HepG2 (cell line): Measurements from ENCODE around the gene ACD. TPM values are rescaled to one million over a fixed set of nuclear protein-coding genes. Genes with fewer than 3 reads are reported as not detected.
A peak's percentile ranks its signal among the peaks of the same experiment; 100 is the strongest.

Experiments
- BCL3 ChIP-seq: sonication (generic); formaldehyde crosslinking; IDR thresholded peaks from 2 replicates; pipeline ENCODE4 v1.5.1; 2020; ENCODE audit warnings: mild to moderate bottlenecking, missing genetic modification reagents, moderate library complexity
- CERS6 ChIP-seq: sonication (generic); formaldehyde crosslinking; IDR thresholded peaks from 2 replicates; pipeline ENCODE4 v1.5.0; 2020; ENCODE audit warnings: missing genetic modification reagents
- PAX8 ChIP-seq: sonication (generic); formaldehyde crosslinking; IDR thresholded peaks from 2 replicates; pipeline ENCODE4 v1.8.0; 2022; ENCODE audit warnings: mild to moderate bottlenecking, missing genetic modification reagents, borderline replicate concordance
- PBX3 ChIP-seq: sonication (generic); formaldehyde crosslinking; IDR thresholded peaks from 2 replicates; pipeline ENCODE4 v1.8.1; 2023; ENCODE audit warnings: missing genetic modification reagents, inconsistent platforms, borderline replicate concordance
- SALL2 ChIP-seq: sonication (generic); formaldehyde crosslinking; IDR thresholded peaks from 2 replicates; pipeline ENCODE4 v1.8.1; 2023; ENCODE audit warnings: mild to moderate bottlenecking, missing genetic modification reagents, inconsistent platforms
- SP2 ChIP-seq: sonication (generic); formaldehyde crosslinking; IDR thresholded peaks from 2 replicates; pipeline ENCODE4 v1.5.1; 2020; ENCODE audit warnings: mild to moderate bottlenecking, missing genetic modification reagents
- ZBTB49 ChIP-seq: sonication (generic); formaldehyde crosslinking; IDR thresholded peaks from 2 replicates; pipeline ENCODE4 v1.4.0; 2020; ENCODE audit warnings: missing genetic modification reagents, borderline replicate concordance
- ZNF724P ChIP-seq: sonication (generic); formaldehyde crosslinking; IDR thresholded peaks from 2 replicates; pipeline ENCODE4 v1.8.0; 2022; ENCODE audit warnings: missing genetic modification reagents, borderline replicate concordance
- ZNF773 ChIP-seq: sonication (generic); formaldehyde crosslinking; IDR thresholded peaks from 2 replicates; pipeline ENCODE4 v1.4.0; 2020; ENCODE audit warnings: missing genetic modification reagents, borderline replicate concordance
- ZSCAN20 ChIP-seq: sonication (generic); formaldehyde crosslinking; IDR thresholded peaks from 2 replicates; pipeline ENCODE4 v1.4.0; 2020; ENCODE audit warnings: missing genetic modification reagents, mild to moderate bottlenecking, borderline replicate concordance
- ZSCAN25 ChIP-seq: sonication (generic); formaldehyde crosslinking; IDR thresholded peaks from 2 replicates; pipeline ENCODE4 v1.8.0; 2022; ENCODE audit warnings: mild to moderate bottlenecking, missing genetic modification reagents
- polyA plus RNA-seq, 8 experiments: library from polyadenylated mRNA; depleted of rRNA in 3 of 8; stranded (reverse) in 7 of 8; unstranded in 1 of 8; fragments of >200 nt; fragmentation: Illumina TruSeq in 4 of 8; extraction: Trizol in 4 of 8; gene quantifications; 2 replicates each; pipeline versions ENCODE4 v1.2.1 to v1.2.3, GENCODE V29; 2011 to 2016; ENCODE audit warnings: low read depth in 4 of 8, missing spikeins in 1 of 8, mixed read lengths in 1 of 8; ENCODE audit not compliant: insufficient read depth in 1 of 8
- total RNA-seq, 5 experiments: library from RNA; depleted of rRNA; stranded (reverse); fragments of >200 nt; fragmentation: Illumina TruSeq; extraction: Trizol; gene quantifications; 2 replicates each; pipeline ENCODE4 v1.2.3, GENCODE V29; 2016; ENCODE audit warnings: low read depth in 1 of 5
- TF ChIP-seq, protein P1 (sequence below): sonication (generic); formaldehyde crosslinking; IDR thresholded peaks from 2 replicates; pipeline ENCODE4 v1.5.0; 2020; ENCODE audit warnings: missing genetic modification reagents
- TF ChIP-seq, protein P2 (sequence below): sonication (generic); formaldehyde crosslinking; IDR thresholded peaks from 2 replicates; pipeline ENCODE4 v1.4.0; 2020; ENCODE audit warnings: missing genetic modification reagents

ACD gene
- total and polyA plus RNA-seq, 2 of the 13 experiments (the other 11 are each of a cell fraction or from before 2014, with no cell fraction given) = 32.6 to 38.3 TPM

DNA sequence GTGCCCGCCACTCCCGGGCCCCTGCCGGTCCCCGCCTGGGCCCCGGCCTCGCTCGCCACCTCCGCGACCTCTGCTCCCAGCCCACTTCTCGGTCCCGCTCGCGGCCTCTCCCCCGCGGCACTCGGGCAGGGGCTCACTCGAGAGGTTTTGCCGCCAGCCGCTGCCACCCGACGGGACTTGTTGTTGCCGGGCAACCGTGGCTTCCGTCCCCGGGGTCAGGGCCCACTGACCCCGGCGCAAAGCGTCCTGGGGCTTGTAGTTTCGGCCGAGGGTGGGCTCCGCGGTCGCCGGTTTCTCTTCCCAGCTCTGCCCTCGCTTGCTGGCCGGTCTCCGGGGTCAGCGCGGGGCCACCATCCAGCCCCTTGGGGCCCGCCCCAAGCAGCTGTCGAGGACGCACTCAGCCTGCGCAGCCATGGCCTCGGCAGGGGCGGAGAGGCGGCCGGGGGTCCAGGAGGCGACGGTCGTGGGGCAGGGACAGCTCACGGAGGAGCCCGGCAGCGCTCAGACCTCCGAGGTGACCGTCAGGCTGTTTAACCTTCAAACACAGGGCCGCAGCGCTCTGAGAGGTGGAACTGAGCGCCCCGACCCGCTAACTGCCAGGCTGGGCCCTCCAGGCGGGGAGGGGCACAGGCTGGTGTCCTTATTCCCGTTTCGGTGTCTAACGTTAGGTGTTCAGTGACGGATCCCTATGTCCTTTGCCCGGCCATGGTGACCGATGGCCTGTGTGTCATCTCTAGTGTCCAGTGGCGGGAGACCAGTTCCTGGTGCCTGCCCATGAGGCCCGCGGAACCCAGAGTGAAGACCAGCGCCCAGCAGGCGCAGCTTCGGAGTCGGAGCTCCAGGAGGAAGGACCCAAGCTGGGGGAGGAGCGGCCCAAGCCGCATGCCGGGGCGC is 6.7 kb upstream of the ACD start, which contains the start of the genes C16orf86 and ENKD1 (continued):
- TF ChIP-seq ZSCAN20 (CRISPR knock-in tag) (no peak), ZSCAN25 (CRISPR knock-in tag) (no peak; the same call in 1 of the 2 replicates), ZBTB49 (CRISPR knock-in tag) (no peak), SALL2 (CRISPR knock-in tag) (peak; percentile 15), PBX3 (CRISPR knock-in tag) (no peak), SP2 (CRISPR knock-in tag) (peak; percentile 70), CERS6 (CRISPR knock-in tag) (no peak), ZNF773 (CRISPR knock-in tag) (no peak; the same call in 1 of the 2 replicates), ZNF724P (peak; percentile 4; the same call in 1 of the 2 replicates), BCL3 (0 out of 2 replicates have a peak, but pooled peaks have one; percentile 6), PAX8 (CRISPR knock-in tag) (no peak)
- TF ChIP-seq, protein P1, sequence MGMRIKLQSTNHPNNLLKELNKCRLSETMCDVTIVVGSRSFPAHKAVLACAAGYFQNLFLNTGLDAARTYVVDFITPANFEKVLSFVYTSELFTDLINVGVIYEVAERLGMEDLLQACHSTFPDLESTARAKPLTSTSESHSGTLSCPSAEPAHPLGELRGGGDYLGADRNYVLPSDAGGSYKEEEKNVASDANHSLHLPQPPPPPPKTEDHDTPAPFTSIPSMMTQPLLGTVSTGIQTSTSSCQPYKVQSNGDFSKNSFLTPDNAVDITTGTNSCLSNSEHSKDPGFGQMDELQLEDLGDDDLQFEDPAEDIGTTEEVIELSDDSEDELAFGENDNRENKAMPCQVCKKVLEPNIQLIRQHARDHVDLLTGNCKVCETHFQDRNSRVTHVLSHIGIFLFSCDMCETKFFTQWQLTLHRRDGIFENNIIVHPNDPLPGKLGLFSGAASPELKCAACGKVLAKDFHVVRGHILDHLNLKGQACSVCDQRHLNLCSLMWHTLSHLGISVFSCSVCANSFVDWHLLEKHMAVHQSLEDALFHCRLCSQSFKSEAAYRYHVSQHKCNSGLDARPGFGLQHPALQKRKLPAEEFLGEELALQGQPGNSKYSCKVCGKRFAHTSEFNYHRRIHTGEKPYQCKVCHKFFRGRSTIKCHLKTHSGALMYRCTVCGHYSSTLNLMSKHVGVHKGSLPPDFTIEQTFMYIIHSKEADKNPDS = no peak
- TF ChIP-seq, protein P2, sequence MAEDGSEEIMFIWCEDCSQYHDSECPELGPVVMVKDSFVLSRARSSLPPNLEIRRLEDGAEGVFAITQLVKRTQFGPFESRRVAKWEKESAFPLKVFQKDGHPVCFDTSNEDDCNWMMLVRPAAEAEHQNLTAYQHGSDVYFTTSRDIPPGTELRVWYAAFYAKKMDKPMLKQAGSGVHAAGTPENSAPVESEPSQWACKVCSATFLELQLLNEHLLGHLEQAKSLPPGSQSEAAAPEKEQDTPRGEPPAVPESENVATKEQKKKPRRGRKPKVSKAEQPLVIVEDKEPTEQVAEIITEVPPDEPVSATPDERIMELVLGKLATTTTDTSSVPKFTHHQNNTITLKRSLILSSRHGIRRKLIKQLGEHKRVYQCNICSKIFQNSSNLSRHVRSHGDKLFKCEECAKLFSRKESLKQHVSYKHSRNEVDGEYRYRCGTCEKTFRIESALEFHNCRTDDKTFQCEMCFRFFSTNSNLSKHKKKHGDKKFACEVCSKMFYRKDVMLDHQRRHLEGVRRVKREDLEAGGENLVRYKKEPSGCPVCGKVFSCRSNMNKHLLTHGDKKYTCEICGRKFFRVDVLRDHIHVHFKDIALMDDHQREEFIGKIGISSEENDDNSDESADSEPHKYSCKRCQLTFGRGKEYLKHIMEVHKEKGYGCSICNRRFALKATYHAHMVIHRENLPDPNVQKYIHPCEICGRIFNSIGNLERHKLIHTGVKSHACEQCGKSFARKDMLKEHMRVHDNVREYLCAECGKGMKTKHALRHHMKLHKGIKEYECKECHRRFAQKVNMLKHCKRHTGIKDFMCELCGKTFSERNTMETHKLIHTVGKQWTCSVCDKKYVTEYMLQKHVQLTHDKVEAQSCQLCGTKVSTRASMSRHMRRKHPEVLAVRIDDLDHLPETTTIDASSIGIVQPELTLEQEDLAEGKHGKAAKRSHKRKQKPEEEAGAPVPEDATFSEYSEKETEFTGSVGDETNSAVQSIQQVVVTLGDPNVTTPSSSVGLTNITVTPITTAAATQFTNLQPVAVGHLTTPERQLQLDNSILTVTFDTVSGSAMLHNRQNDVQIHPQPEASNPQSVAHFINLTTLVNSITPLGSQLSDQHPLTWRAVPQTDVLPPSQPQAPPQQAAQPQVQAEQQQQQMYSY (CRISPR knock-in tag) = no peak; the same call in 1 of the 2 replicates
